ENCODE results near the gene XPO4.
"Not testable (repeated sequence)": the region's sequence is repeated elsewhere in the genome, so short reads cannot be mapped to it uniquely, and the experiment has no call there.

Gene XPO4

GRCh38 chr13:20902438-20903163 lies at the start of gene XPO4:
XPO4 (minus strand) TSS chr13:20902746; CDS start chr13:20902738, 8 bp downstream.
- peak; percentile 60 for DNase-seq (ENCODE audit: low read depth, low spot score)

GRCh38 chr13:20948001-20948400 lies 45.5 kb upstream of the XPO4 start:
- DNase-seq (ENCODE audit: low read depth, low spot score) = not testable (repeated sequence)

- no peak for DNase-seq (ENCODE audit: low read depth, low spot score)
Observed at GRCh38 chr13:20945952-20946383, 43.4 kb upstream of the XPO4 start.

GRCh38 chr13:20942938-20943559 lies 40.5 kb upstream of the XPO4 start:
- no peak for DNase-seq (ENCODE audit: low read depth, low spot score)

GRCh38 chr13:20940511-20940910 lies 38.0 kb upstream of the XPO4 start:
- not testable (repeated sequence) for DNase-seq (ENCODE audit: low read depth, low spot score)

GRCh38 chr13:20940083-20940482 lies 37.5 kb upstream of the XPO4 start:
- DNase-seq (ENCODE audit: low read depth, low spot score) = no peak

- no peak for DNase-seq (ENCODE audit: low read depth, low spot score)
Observed at GRCh38 chr13:20939662-20940061, 37.1 kb upstream of the XPO4 start.

GRCh38 chr13:20938302-20938701 lies 35.8 kb upstream of the XPO4 start:
- DNase-seq (ENCODE audit: low read depth, low spot score) = no peak

GRCh38 chr13:20927596-20928257 lies 25.2 kb upstream of the XPO4 start:
- DNase-seq (ENCODE audit: low read depth, low spot score) = no peak

- DNase-seq (ENCODE audit: low read depth, low spot score) = not testable (repeated sequence)
Observed at GRCh38 chr13:20925395-20925790, 22.8 kb upstream of the XPO4 start.

- peak; percentile 53 for DNase-seq (ENCODE audit: low read depth, low spot score)
Observed at GRCh38 chr13:20924758-20925394, 22.3 kb upstream of the XPO4 start.

- no peak for DNase-seq (ENCODE audit: low read depth, low spot score)
Observed at GRCh38 chr13:20923272-20923671, 20.7 kb upstream of the XPO4 start.

GRCh38 chr13:20921572-20921971 lies 19.0 kb upstream of the XPO4 start:
- no peak for DNase-seq (ENCODE audit: low read depth, low spot score)

GRCh38 chr13:20915676-20916075 lies 13.1 kb upstream of the XPO4 start:
- DNase-seq (ENCODE audit: low read depth, low spot score) = not testable (repeated sequence)

GRCh38 chr13:20911037-20911436 lies 8.5 kb upstream of the XPO4 start:
- no peak for DNase-seq (ENCODE audit: low read depth, low spot score)

GRCh38 chr13:20908714-20909497 lies 6.4 kb upstream of the XPO4 start:
- no peak for DNase-seq (ENCODE audit: low read depth, low spot score)

GRCh38 chr13:20904908-20905307 lies 2.4 kb upstream of the XPO4 start:
- DNase-seq (ENCODE audit: low read depth, low spot score) = no peak

GRCh38 chr13:20903164-20903475 lies 574 bp upstream of the XPO4 start:
- DNase-seq (ENCODE audit: low read depth, low spot score) = no peak

GRCh38 chr13:20901668-20902437 lies 693 bp downstream of the XPO4 start:
- no peak for DNase-seq (ENCODE audit: low read depth, low spot score)

- DNase-seq (ENCODE audit: low read depth, low spot score) = no peak
Observed at GRCh38 chr13:20894245-20894644, 8.3 kb downstream of the XPO4 start.

GRCh38 chr13:20891768-20892167 lies 10.8 kb downstream of the XPO4 start:
- DNase-seq (ENCODE audit: low read depth, low spot score) = no peak
